Kidney (tissue), 14 donors: ENCODE results near the gene PBLD. TPM values are rescaled to one million over a fixed set of nuclear protein-coding genes. Genes with fewer than 3 reads are reported as not detected.

Experiments used
- DNase-seq, 5 donors: peaks; one replicate each; pipeline ENCODE4 v3.0.0-alpha.2; 2013 to 2020
- FAIRE-seq: peaks from 2 replicates; lab custom pipeline; 2012; peaks lifted over from hg19 to GRCh38; lab: Jason Lieb, UNC
- H3K27ac ChIP-seq, 2 donors: one replicate each; pipeline ENCODE4 v1.7.0; 2013; ENCODE audit warnings: low read depth in 2 of 2, low read length in 2 of 2, inconsistent platforms in 1 of 2
- H3K27me3 ChIP-seq: one replicate; pipeline ENCODE4 v1.7.1; 2013; ENCODE audit warnings: low read length, inconsistent platforms; ENCODE audit not compliant: control insufficient read depth, insufficient read depth
- H3K36me3 ChIP-seq, 3 donors: one replicate each; pipeline versions ENCODE4 v1.7.0 to v1.7.1; 2013; ENCODE audit warnings: low read length in 3 of 3, control low read depth in 1 of 3, inconsistent platforms in 1 of 3; ENCODE audit not compliant: insufficient read depth in 3 of 3, control insufficient read depth in 2 of 3
- H3K4me1 ChIP-seq, 3 donors: one replicate each; pipeline versions ENCODE4 v1.7.0 to v1.7.1; 2013; ENCODE audit warnings: low read length in 3 of 3, inconsistent platforms in 1 of 3, low read depth in 1 of 3; ENCODE audit not compliant: control insufficient read depth in 2 of 3, insufficient read depth in 2 of 3
- H3K4me3 ChIP-seq, 3 donors: one replicate each; pipeline versions ENCODE4 v1.7.0 to v1.8.1; 2013; ENCODE audit warnings: low read length in 3 of 3, control low read depth in 1 of 3, inconsistent platforms in 1 of 3
- H3K9ac ChIP-seq, 3 donors: one replicate each; pipeline versions ENCODE4 v1.7.0 to v1.7.1; 2013; ENCODE audit warnings: low read length in 3 of 3, control low read depth in 1 of 3, inconsistent platforms in 1 of 3
- H3K9me3 ChIP-seq, 3 donors: one replicate each; pipeline versions ENCODE4 v1.7.0 to v1.7.1; 2013; ENCODE audit warnings: low read length in 3 of 3, control low read depth in 1 of 3, inconsistent platforms in 1 of 3; ENCODE audit not compliant: control insufficient read depth in 2 of 3, insufficient read depth in 1 of 3
- intact Hi-C: fragments of 100-400 bp; cut with DNase I; formaldehyde crosslinking; loops from one replicate; pipeline ENCODE4 v1.11.1; 2022
- polyA plus RNA-seq: library from polyadenylated mRNA; stranded (reverse); fragments of 350-450 nt; fragmentation: Illumina TruSeq; extraction: RNeasy Lipid Tissue Mini Kit (QIAGEN cat#74804); gene quantifications from one replicate; pipeline ENCODE4 v1.2.3, GENCODE V29; 2014; ENCODE audit warnings: low read depth, low replicate concordance; ENCODE audit not compliant: insufficient read depth
- total RNA-seq: library from RNA; stranded (reverse); fragmentation: NEBNext Ultra II Directional; extraction: Animal tissue kit (Norgen Biotek cat#: 25700); gene quantifications from one replicate; pipeline ENCODE4 v1.2.1, GENCODE V29; 2021
- TF ChIP-seq, protein P1 (sequence below): IDR thresholded peaks from 3 replicates; pipeline ENCODE4 v1.5.1; 2012; ENCODE audit warnings: mild to moderate bottlenecking, moderate library complexity, borderline replicate concordance; ENCODE audit not compliant: insufficient read depth; ENCODE audit errors: extremely low read depth
- donor health status: control.
- donor health status: control.
- donor health status: control.
- donor health status: control.
- donor health status: control.
- donor health status: DM: yes; HTN: yes; CAD: no.
- donor health status: Normal renal cell carcinoma (clear cell type).

Gene PBLD
- total and polyA plus RNA-seq, 2 donors from 2014 or later, result 33.5 to 104 TPM

DNA sequence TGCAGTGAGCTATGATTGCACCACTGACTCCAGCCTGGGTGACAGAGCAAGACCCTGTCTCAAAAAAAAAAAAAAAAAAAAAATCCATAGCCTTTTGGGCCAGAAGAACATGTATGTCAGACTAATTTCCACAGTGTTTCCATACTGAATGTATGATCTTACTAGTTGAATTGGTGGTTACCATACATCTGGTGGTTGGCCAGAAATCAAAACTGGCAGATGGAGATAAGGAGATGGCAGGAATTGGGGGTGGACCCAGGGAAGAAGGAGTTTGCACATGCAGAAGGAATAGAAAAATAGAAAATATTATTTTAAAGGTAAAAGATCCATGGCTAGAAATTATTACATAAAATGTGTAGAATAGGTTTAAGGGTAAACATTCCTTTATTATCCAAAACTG lies 97.1 kb downstream of the PBLD start:
- DNase-seq (no peak), FAIRE-seq (no peak)
- Histone ChIP-seq H3K9me3 (no peaks in the 10 kb centered on the region), H3K4me1 (peaks cover 0 to 3% (median 0%) of the 10 kb centered on the region in 3 donors), H3K27ac (no peak overlapping the region), H3K27me3 (no peaks in the 10 kb centered on the region), H3K9ac (no peak overlapping the region), H3K4me3 (no peak overlapping the region), H3K36me3 (no peaks in the 10 kb centered on the region)
- intact Hi-C loops, result no loop called here
- TF ChIP-seq, protein P1, sequence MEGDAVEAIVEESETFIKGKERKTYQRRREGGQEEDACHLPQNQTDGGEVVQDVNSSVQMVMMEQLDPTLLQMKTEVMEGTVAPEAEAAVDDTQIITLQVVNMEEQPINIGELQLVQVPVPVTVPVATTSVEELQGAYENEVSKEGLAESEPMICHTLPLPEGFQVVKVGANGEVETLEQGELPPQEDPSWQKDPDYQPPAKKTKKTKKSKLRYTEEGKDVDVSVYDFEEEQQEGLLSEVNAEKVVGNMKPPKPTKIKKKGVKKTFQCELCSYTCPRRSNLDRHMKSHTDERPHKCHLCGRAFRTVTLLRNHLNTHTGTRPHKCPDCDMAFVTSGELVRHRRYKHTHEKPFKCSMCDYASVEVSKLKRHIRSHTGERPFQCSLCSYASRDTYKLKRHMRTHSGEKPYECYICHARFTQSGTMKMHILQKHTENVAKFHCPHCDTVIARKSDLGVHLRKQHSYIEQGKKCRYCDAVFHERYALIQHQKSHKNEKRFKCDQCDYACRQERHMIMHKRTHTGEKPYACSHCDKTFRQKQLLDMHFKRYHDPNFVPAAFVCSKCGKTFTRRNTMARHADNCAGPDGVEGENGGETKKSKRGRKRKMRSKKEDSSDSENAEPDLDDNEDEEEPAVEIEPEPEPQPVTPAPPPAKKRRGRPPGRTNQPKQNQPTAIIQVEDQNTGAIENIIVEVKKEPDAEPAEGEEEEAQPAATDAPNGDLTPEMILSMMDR, result no peak

DNA sequence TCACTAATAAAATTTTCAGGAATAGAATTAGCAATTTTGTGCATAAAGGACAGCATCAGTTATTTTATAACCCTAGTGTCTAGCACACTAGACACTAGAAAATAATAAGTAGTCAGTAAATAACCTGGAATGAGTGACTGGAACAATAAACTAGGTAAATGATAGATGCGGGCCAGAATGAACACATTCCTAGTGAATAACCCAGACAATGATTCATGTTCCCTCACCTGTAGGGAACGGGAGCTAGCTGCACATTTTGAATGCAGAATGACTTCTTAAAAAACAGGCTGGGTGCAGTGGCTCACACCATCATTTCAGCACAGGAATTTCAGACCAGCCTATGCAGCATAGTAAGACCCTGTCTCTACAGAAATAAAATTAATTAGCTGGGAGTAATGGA lies 97.6 kb downstream of the PBLD start:
- DNase-seq (no peak), FAIRE-seq (no peak)
- H3K27ac ChIP-seq, result no peak overlapping the region
- H3K27me3 ChIP-seq, result no peaks in the 10 kb centered on the region
- TF ChIP-seq, protein P1, result no peak
- intact Hi-C loops, result no loop called here
- H3K9me3 ChIP-seq, result no peaks in the 10 kb centered on the region
- no peaks in the 10 kb centered on the region for H3K36me3 ChIP-seq
- peaks cover 0 to 3% (median 0%) of the 10 kb centered on the region in 3 donors for H3K4me1 ChIP-seq
- H3K4me3 ChIP-seq, result no peak overlapping the region
- no peak overlapping the region for H3K9ac ChIP-seq

DNA sequence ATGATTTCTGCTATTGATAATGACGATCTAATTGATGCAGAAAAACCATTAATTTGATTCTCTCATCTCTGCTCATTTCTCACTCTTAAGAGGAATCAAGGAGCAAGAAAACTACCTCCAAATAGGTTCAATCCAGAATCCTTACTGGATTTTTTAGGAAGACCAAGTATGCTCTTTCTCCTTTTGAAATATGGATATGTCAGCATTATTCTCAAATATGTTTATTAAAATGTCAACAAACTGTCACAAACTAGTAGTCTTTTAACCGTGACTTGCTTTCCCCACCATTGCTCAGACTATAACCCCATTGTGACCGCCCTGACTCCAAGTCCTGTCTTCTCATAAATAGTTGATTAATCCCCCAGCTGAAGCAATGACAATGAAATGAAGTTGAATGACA lies 99.7 kb downstream of the PBLD start:
- no peak overlapping the region for H3K4me3 ChIP-seq
- H3K9me3 ChIP-seq, result no peaks in the 10 kb centered on the region
- intact Hi-C loops, result no loop called here
- H3K9ac ChIP-seq, result no peak overlapping the region
- H3K36me3 ChIP-seq, result no peaks in the 10 kb centered on the region
- H3K27me3 ChIP-seq, result no peaks in the 10 kb centered on the region
- peaks cover 0 to 3% (median 0%) of the 10 kb centered on the region in 3 donors for H3K4me1 ChIP-seq
- TF ChIP-seq, protein P1, result no peak
- no peak overlapping the region for H3K27ac ChIP-seq
- no peak for FAIRE-seq
- DNase-seq, result no peak

Other genes starting within 250 kb of the PBLD start
- gene MYPN, start 223.4 kb downstream of the PBLD start, total RNA-seq, result 0.06 TPM
- gene MYPN, start 223.4 kb downstream of the PBLD start, polyA plus RNA-seq, result not detected
- gene ATOH7, start 100.8 kb downstream of the PBLD start, total RNA-seq, result 0.16 TPM
- gene ATOH7, start 100.8 kb downstream of the PBLD start, polyA plus RNA-seq, result 0.45 TPM
- gene HNRNPH3, start 864 bp downstream of the PBLD start, total RNA-seq, result 114 TPM
- 119 TPM for gene HNRNPH3, start 864 bp downstream of the PBLD start, polyA plus RNA-seq
- 27.5 TPM for gene RUFY2, start 74.3 kb upstream of the PBLD start, total RNA-seq
- gene RUFY2, start 74.3 kb upstream of the PBLD start, polyA plus RNA-seq, result 7.4 TPM
- 3.6 TPM for gene DNA2, start 139.0 kb upstream of the PBLD start, total RNA-seq
- gene DNA2, start 139.0 kb upstream of the PBLD start, polyA plus RNA-seq, result 2.2 TPM
- 28.2 TPM for gene SLC25A16, start 194.6 kb upstream of the PBLD start, total RNA-seq
- gene SLC25A16, start 194.6 kb upstream of the PBLD start, polyA plus RNA-seq, result 17.5 TPM
- 2.2 TPM for gene TET1, start 227.4 kb upstream of the PBLD start, total RNA-seq
- gene TET1, start 227.4 kb upstream of the PBLD start, polyA plus RNA-seq, result 0.22 TPM